DND-41 (cell line): Measurements from ENCODE around the gene KCNIP1.
"Not testable (repeated sequence)": the region's sequence is repeated elsewhere in the genome, so short reads cannot be mapped to it uniquely, and the experiment has no call there.

ENCODE experiments used
- ATAC-seq: fragments of 200-7000 bp; cut with Tn5 transposase; 3 replicates; pipeline ENCODE4 v1.9.1; 2021; ENCODE audit warnings: low read depth; ENCODE audit not compliant: insufficient read depth
- DNase-seq: peaks from one replicate; pipeline ENCODE4 v3.0.0-alpha.2; 2020
- H2AFZ ChIP-seq: 2 replicates; pipeline ENCODE4 v1.6.0; 2012; ENCODE audit warnings: low read depth, low read length
- H3K27ac ChIP-seq: 2 replicates; pipeline ENCODE4 v1.5.1; 2012; ENCODE audit warnings: low read length, inconsistent platforms
- H3K27me3 ChIP-seq: fragments of 200-600 bp; sonication (generic); 2 replicates; pipeline ENCODE4 v1.6.0; 2012; ENCODE audit warnings: low read length, mild to moderate bottlenecking, inconsistent platforms; ENCODE audit not compliant: insufficient read depth, poor library complexity
- H3K36me3 ChIP-seq: 2 replicates; pipeline ENCODE4 v1.5.1; 2012; ENCODE audit warnings: low read length, inconsistent platforms; ENCODE audit not compliant: insufficient read depth
- H3K4me1 ChIP-seq: 2 replicates; pipeline ENCODE4 v1.5.1; 2012; ENCODE audit warnings: mild to moderate bottlenecking, low read length; ENCODE audit not compliant: insufficient read depth
- H3K4me2 ChIP-seq: 2 replicates; pipeline ENCODE4 v1.6.0; 2012; ENCODE audit warnings: mild to moderate bottlenecking, moderate library complexity, low read length, inconsistent platforms; ENCODE audit not compliant: insufficient read depth
- H3K4me3 ChIP-seq, 2 experiments: fragments of 200-600 bp in 1 of 2; shearing (Covaris generic) in 1 of 2; 2 replicates each; pipeline ENCODE4 v1.5.1; 2012 to 2016; ENCODE audit warnings: inconsistent platforms in 2 of 2, low read length in 2 of 2, mild to moderate bottlenecking in 2 of 2, low read depth in 1 of 2, moderate library complexity in 1 of 2
- H3K79me2 ChIP-seq: 2 replicates; pipeline ENCODE4 v1.6.0; 2012; ENCODE audit warnings: low read length, inconsistent platforms; ENCODE audit not compliant: insufficient read depth
- H3K9ac ChIP-seq: 2 replicates; pipeline ENCODE4 v1.6.0; 2012; ENCODE audit warnings: low read depth, mild to moderate bottlenecking, inconsistent platforms, low read length, moderate library complexity
- H3K9me3 ChIP-seq: 2 replicates; pipeline ENCODE4 v1.5.1; 2012; ENCODE audit warnings: low read length, moderate library complexity, mild to moderate bottlenecking, inconsistent platforms; ENCODE audit not compliant: insufficient read depth, severe bottlenecking
- H4K20me1 ChIP-seq: 2 replicates; pipeline ENCODE4 v1.6.0; 2012; ENCODE audit warnings: low read length; ENCODE audit not compliant: insufficient read depth
- CTCF ChIP-seq: IDR thresholded peaks from 2 replicates; pipeline ENCODE4 v1.5.1; 2012; ENCODE audit warnings: borderline replicate concordance, low read length, moderate library complexity, mild to moderate bottlenecking; ENCODE audit not compliant: poor library complexity, severe bottlenecking; ENCODE audit errors: extremely low read depth
- EZH2 ChIP-seq: IDR thresholded peaks from 3 replicates; pipeline ENCODE4 v1.6.1; 2012; ENCODE audit warnings: borderline replicate concordance, low read depth, mild to moderate bottlenecking, moderate library complexity, low read length, inconsistent platforms; ENCODE audit not compliant: severe bottlenecking

Gene KCNIP1

DNA sequence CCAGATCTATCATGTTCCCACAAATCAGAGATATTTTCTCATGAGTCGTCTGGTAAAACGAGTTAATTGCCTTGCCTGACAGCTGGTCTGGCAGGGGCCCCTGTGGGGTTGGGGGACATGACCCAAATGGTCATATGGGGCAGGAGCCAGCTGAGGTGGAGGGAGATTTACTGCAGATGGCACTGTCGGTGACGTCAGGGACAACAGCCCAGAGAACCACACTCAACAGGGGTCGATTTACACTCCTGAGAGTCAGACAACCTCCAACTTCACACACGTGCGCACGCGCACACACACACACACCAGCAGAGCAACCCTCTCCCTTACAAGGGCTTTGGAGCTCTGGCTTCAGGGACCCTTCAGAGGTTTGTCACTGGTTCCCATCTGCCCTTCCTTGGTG lies 256.3 kb downstream of the KCNIP1 start:
- no peak overlapping the region for H3K27ac ChIP-seq
- H3K4me1 ChIP-seq, result no peaks in the 10 kb centered on the region
- no peak overlapping the region for H3K9ac ChIP-seq

DNA sequence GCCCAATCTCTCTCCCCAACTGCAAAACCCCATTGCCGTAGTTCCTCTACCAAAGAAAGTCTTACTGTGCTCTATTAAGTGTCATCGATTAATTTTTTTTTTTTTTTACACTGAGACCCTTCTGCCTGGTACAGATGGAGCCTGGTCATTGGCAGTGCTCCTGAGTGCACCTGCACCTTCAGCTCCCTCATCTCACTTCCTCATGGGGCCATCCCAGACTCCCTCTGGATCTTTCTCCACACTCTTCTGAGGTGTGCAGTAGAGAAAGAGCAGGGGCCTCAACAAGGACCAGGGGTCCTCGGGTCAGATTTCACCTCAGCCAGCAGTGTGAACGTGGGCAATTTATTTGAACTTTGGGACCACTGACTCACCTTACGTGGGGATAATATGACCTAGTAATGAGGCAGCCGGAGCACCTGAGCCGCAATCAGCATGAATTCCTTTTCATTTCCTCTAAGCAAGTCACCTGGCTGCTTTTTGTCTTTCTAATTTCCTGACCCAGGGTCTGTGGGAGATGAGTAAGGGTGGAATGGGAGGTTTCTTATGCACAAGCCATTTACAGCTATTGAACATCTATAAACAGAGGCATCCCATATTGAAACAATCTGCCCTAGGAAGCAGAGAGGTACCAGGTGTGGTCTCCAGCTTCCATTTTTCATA lies 257.4 kb downstream of the KCNIP1 start:
- Histone ChIP-seq H3K4me3 (no peak overlapping the region), H3K27ac (no peak overlapping the region), H4K20me1 (no peaks in the 10 kb centered on the region), H2AFZ (no peak overlapping the region), H3K4me1 (no peaks in the 10 kb centered on the region), H3K4me2 (no peak overlapping the region), H3K27me3 (no peaks in the 10 kb centered on the region), H3K79me2 (no peaks in the 10 kb centered on the region), H3K36me3 (no peaks in the 10 kb centered on the region), H3K9me3 (no peaks in the 10 kb centered on the region), H3K9ac (no peak overlapping the region)
- ATAC-seq (no peak), DNase-seq (no peak)
- TF ChIP-seq CTCF, result no peak
- TF ChIP-seq EZH2, result no peak

More for the DNA sequence above, 256.3 kb downstream of the KCNIP1 start:
- H3K27me3 ChIP-seq, result no peaks in the 10 kb centered on the region
- H3K79me2 ChIP-seq, result no peaks in the 10 kb centered on the region
- DNase-seq (no peak), ATAC-seq (no peak)
- no peaks in the 10 kb centered on the region for H3K9me3 ChIP-seq
- H3K36me3 ChIP-seq, result no peaks in the 10 kb centered on the region
- H3K4me3 ChIP-seq, result no peak overlapping the region
- H2AFZ ChIP-seq, result no peak overlapping the region
- H4K20me1 ChIP-seq, result no peaks in the 10 kb centered on the region
- TF ChIP-seq CTCF (no peak), EZH2 (no peak)
- H3K4me2 ChIP-seq, result no peak overlapping the region

DNA sequence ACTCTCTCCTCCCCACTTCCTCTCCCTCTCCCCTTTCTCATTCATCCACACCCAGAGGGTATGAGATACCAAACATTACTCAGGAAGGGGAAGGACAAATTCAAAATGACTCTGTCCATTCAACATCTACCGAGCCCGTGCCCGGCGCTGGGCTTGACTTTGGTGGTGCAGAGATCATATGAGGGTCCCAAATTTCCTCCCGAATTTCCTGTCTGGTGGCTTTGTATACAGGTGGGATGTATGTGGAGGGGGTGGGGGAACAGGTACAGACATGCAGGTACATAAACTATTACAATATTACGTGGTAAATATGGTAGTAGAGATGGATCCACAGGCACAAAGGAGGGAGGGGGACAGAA lies 257.9 kb downstream of the KCNIP1 start:
- TF ChIP-seq CTCF, result no peak
- no peak for TF ChIP-seq EZH2
- Histone ChIP-seq H3K27me3 (no peaks in the 10 kb centered on the region), H4K20me1 (no peaks in the 10 kb centered on the region), H3K36me3 (no peaks in the 10 kb centered on the region), H3K9ac (no peak overlapping the region), H3K4me1 (no peaks in the 10 kb centered on the region), H3K4me3 (no peak overlapping the region), H2AFZ (no peak overlapping the region), H3K27ac (no peak overlapping the region), H3K79me2 (no peaks in the 10 kb centered on the region), H3K9me3 (no peaks in the 10 kb centered on the region), H3K4me2 (no peak overlapping the region)
- no peak for ATAC-seq
- no peak for DNase-seq

DNA sequence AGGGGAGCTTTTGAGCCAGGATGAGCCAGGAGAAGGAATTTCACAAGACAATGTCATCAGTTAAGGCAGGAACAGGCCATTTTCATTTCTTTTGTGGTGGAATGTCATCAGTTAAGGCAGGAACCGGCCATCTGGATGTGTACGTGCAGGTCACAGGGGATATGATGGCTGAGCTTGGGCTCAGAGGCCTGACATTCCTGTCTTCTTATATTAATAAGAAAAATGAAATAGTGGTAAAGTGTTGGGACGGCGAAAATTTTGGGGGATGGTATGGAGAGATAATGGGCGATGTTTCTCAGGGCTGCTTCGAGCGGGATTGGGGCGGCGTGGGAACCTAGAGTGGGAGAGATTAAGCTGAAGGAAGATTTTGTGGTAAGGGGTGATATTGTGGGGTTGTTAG lies 258.5 kb downstream of the KCNIP1 start:
- not testable (repeated sequence) for H3K27ac ChIP-seq, H2AFZ ChIP-seq, H3K4me3 ChIP-seq, H3K4me1 ChIP-seq, H3K79me2 ChIP-seq, DNase-seq, H3K27me3 ChIP-seq, H4K20me1 ChIP-seq, H3K9me3 ChIP-seq, H3K4me2 ChIP-seq, H3K9ac ChIP-seq, ATAC-seq, H3K36me3 ChIP-seq

GRCh38 chr5:170765868-170766267 lies 262.0 kb downstream of the KCNIP1 start:
- not testable (repeated sequence) for H3K36me3 ChIP-seq, H4K20me1 ChIP-seq, H3K4me1 ChIP-seq, H3K4me3 ChIP-seq, H3K27me3 ChIP-seq, H2AFZ ChIP-seq, H3K4me2 ChIP-seq, H3K79me2 ChIP-seq, H3K9ac ChIP-seq, H3K9me3 ChIP-seq, ATAC-seq, H3K27ac ChIP-seq, DNase-seq
